Astrocyte (in vitro differentiated cells and primary cell): ENCODE data around the gene CRLF2. TPM values are rescaled to one million over a fixed set of nuclear protein-coding genes. Genes with fewer than 3 reads are reported as not detected.

Source experiments
- DNase-seq: peaks from one replicate; pipeline ENCODE4 v3.0.0-alpha.2; 2010; ENCODE audit warnings: low read depth
- FAIRE-seq: peaks from 2 replicates; lab custom pipeline; 2011; peaks lifted over from hg19 to GRCh38; lab: Jason Lieb, UNC
- H2AFZ ChIP-seq: 2 replicates; pipeline ENCODE4 v1.6.0; 2012; ENCODE audit warnings: low read depth, low read length, inconsistent platforms
- H3K27ac ChIP-seq: 2 replicates; pipeline ENCODE4 v1.5.1; 2011; ENCODE audit warnings: low read depth, low read length, inconsistent platforms
- H3K27me3 ChIP-seq: 2 replicates; pipeline ENCODE4 v1.6.0; 2011; ENCODE audit warnings: low read length, inconsistent platforms; ENCODE audit not compliant: insufficient read depth
- H3K36me3 ChIP-seq: 2 replicates; pipeline ENCODE4 v1.5.1; 2011; ENCODE audit warnings: low read length, inconsistent platforms; ENCODE audit not compliant: insufficient read depth
- H3K4me1 ChIP-seq: 2 replicates; pipeline ENCODE4 v1.5.1; 2011; ENCODE audit warnings: low read length, inconsistent platforms; ENCODE audit not compliant: insufficient read depth
- H3K4me2 ChIP-seq: 2 replicates; pipeline ENCODE4 v1.6.0; 2012; ENCODE audit warnings: low read length, inconsistent platforms
- H3K4me3 ChIP-seq: 2 replicates; pipeline ENCODE4 v1.5.1; 2011; ENCODE audit warnings: low read depth, mild to moderate bottlenecking, low read length, inconsistent platforms; ENCODE audit not compliant: insufficient read depth
- H3K79me2 ChIP-seq: 2 replicates; pipeline ENCODE4 v1.6.0; 2012; ENCODE audit warnings: mild to moderate bottlenecking, low read length, inconsistent platforms; ENCODE audit not compliant: insufficient read depth
- H3K9ac ChIP-seq: 2 replicates; pipeline ENCODE4 v1.6.0; 2012; ENCODE audit warnings: mild to moderate bottlenecking, low read length, inconsistent platforms
- H3K9me3 ChIP-seq: 2 replicates; pipeline ENCODE4 v1.5.1; 2012; ENCODE audit warnings: low read depth, mild to moderate bottlenecking, low read length, inconsistent platforms; ENCODE audit not compliant: insufficient read depth
- H4K20me1 ChIP-seq: 2 replicates; pipeline ENCODE4 v1.6.0; 2012; ENCODE audit warnings: low read length, inconsistent platforms; ENCODE audit not compliant: insufficient read depth
- H3K27ac Mint-ChIP-seq: one replicate; pipeline ENCODE4 v1.8.0; 2021; ENCODE audit warnings: mild to moderate bottlenecking, mixed read lengths; ENCODE audit not compliant: unreplicated experiment
- H3K27me3 Mint-ChIP-seq: one replicate; pipeline ENCODE4 v1.8.0; 2021; ENCODE audit warnings: low read depth, mixed read lengths; ENCODE audit not compliant: unreplicated experiment
- H3K36me3 Mint-ChIP-seq: one replicate; pipeline ENCODE4 v1.8.0; 2021; ENCODE audit warnings: low read depth, mixed read lengths; ENCODE audit not compliant: unreplicated experiment
- H3K4me1 Mint-ChIP-seq: one replicate; pipeline ENCODE4 v1.8.0; 2021; ENCODE audit warnings: low read depth, mixed read lengths; ENCODE audit not compliant: unreplicated experiment
- H3K4me3 Mint-ChIP-seq: one replicate; pipeline ENCODE4 v1.8.0; 2021; ENCODE audit warnings: mild to moderate bottlenecking, moderate library complexity, mixed read lengths; ENCODE audit not compliant: unreplicated experiment
- H3K9me3 Mint-ChIP-seq: one replicate; pipeline ENCODE4 v1.8.0; 2021; ENCODE audit warnings: mild to moderate bottlenecking, mixed read lengths; ENCODE audit not compliant: unreplicated experiment
- EZH2 ChIP-seq: IDR thresholded peaks from 2 replicates; pipeline ENCODE4 v1.6.1; 2012; ENCODE audit warnings: mild to moderate bottlenecking, low read length, inconsistent platforms; ENCODE audit not compliant: insufficient read depth
- total RNA-seq: library from RNA; stranded (reverse); gene quantifications from 2 replicates; pipeline ENCODE4 v1.2.1, GENCODE V29; 2021
- TF ChIP-seq, protein P1 (sequence below): IDR thresholded peaks from 2 replicates; pipeline ENCODE4 v1.5.1; 2011; ENCODE audit warnings: low read depth, mild to moderate bottlenecking, inconsistent platforms, low read length, moderate library complexity; ENCODE audit not compliant: insufficient read depth

The CRLF2 gene
- total RNA-seq, 1 donor from 2014 or later = not detected

DNA sequence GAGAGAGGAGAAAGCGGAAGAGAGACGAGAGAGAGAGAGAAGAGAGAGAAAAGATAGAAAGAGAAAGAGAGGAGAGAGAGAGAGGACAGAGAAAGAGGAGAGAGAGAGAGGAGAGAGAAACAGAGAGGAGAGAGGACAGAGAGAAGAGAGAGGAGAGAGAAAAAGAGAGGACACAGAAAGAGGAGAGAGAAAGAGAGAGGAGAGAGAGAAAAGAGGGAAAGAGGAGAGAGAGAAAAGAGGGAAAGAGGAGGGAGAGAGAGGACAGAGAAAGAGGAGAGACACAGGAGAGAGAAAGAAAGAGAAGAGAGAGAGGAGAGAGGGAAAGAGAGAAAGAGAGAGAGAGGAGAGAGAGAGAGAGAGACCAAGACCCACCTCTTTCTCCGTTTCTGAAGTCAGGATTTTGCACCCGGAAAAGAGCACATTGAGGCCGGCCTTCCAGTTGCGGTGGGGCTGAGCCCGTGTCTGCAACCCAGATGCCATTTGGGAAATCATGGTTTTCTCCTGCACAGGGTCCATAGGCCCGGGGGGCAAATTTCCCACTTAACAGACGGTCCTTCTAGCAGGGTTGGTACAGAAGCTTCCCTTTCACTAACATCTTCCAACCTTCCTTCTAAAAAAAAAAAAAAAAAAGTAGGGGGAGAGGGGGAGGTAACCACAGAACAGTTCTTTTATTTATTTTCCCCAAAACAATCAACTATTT is 60.9 kb downstream of the CRLF2 start:
- FAIRE-seq (no peak), DNase-seq (no peak)
- Histone ChIP-seq H2AFZ (no peak overlapping the region), H3K79me2 (no peaks in the 10 kb centered on the region), H3K9ac (no peak overlapping the region), H3K4me2 (no peak overlapping the region), H4K20me1 (no peaks in the 10 kb centered on the region), H3K27ac (no peak overlapping the region), H3K36me3 (no peaks in the 10 kb centered on the region), H3K27me3 (no peaks in the 10 kb centered on the region), H3K9me3 (no peaks in the 10 kb centered on the region), H3K4me1 (no peaks in the 10 kb centered on the region), H3K4me3 (no peak overlapping the region)
- no peaks in the 10 kb centered on the region for H3K36me3 Mint-ChIP-seq
- no peaks in the 10 kb centered on the region for H3K27me3 Mint-ChIP-seq
- no peak overlapping the region for H3K27ac Mint-ChIP-seq
- no peaks in the 10 kb centered on the region for H3K4me1 Mint-ChIP-seq
- H3K9me3 Mint-ChIP-seq = peaks cover 9% of the 10 kb centered on the region
- no peak for TF ChIP-seq EZH2
- TF ChIP-seq, protein P1, sequence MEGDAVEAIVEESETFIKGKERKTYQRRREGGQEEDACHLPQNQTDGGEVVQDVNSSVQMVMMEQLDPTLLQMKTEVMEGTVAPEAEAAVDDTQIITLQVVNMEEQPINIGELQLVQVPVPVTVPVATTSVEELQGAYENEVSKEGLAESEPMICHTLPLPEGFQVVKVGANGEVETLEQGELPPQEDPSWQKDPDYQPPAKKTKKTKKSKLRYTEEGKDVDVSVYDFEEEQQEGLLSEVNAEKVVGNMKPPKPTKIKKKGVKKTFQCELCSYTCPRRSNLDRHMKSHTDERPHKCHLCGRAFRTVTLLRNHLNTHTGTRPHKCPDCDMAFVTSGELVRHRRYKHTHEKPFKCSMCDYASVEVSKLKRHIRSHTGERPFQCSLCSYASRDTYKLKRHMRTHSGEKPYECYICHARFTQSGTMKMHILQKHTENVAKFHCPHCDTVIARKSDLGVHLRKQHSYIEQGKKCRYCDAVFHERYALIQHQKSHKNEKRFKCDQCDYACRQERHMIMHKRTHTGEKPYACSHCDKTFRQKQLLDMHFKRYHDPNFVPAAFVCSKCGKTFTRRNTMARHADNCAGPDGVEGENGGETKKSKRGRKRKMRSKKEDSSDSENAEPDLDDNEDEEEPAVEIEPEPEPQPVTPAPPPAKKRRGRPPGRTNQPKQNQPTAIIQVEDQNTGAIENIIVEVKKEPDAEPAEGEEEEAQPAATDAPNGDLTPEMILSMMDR = no peak
- H3K4me3 Mint-ChIP-seq = no peak overlapping the region

GRCh38 chrX:1150569-1151347 is 61.7 kb downstream of the CRLF2 start:
- H3K27me3 Mint-ChIP-seq = no peaks in the 10 kb centered on the region
- H2AFZ ChIP-seq = no peak overlapping the region

More at GRCh38 chrX:1150569-1151347, 61.7 kb downstream of the CRLF2 start:
- H3K36me3 ChIP-seq = no peaks in the 10 kb centered on the region
- H3K9ac ChIP-seq = no peak overlapping the region
- no peaks in the 10 kb centered on the region for H3K27me3 ChIP-seq
- TF ChIP-seq EZH2 = no peak
- TF ChIP-seq, protein P1 = no peak
- Mint-ChIP-seq H3K27ac (no peak overlapping the region), H3K36me3 (no peaks in the 10 kb centered on the region), H3K9me3 (peaks cover 9% of the 10 kb centered on the region), H3K4me1 (no peaks in the 10 kb centered on the region), H3K4me3 (no peak overlapping the region)
- DNase-seq (no peak), FAIRE-seq (no peak)
- no peaks in the 10 kb centered on the region for H4K20me1 ChIP-seq
- no peak overlapping the region for H3K27ac ChIP-seq
- no peaks in the 10 kb centered on the region for H3K9me3 ChIP-seq
- no peak overlapping the region for H3K4me3 ChIP-seq
- no peaks in the 10 kb centered on the region for H3K4me1 ChIP-seq
- H3K4me2 ChIP-seq = no peak overlapping the region
- no peaks in the 10 kb centered on the region for H3K79me2 ChIP-seq
